H1 (cell line): ENCODE data around the gene EVPL. TPM values are rescaled to one million over a fixed set of nuclear protein-coding genes. Genes with fewer than 3 reads are reported as not detected.

Source experiments
- CTCF ChIA-PET: fragments of 300-600 bp; sonication (Branson Sonifier 250); formaldehyde crosslinking; loops from one replicate; lab custom pipeline; 2021; ENCODE audit not compliant: partially characterized antibody; lab: Charles Lee
- POLR2A ChIA-PET: fragments of 300-600 bp; sonication (Branson Sonifier 250); formaldehyde crosslinking; loops from one replicate; lab custom pipeline; 2021; ENCODE audit warnings: inconsistent platforms; ENCODE audit not compliant: partially characterized antibody; lab: Charles Lee
- DNase-seq, 2 experiments: peaks; one replicate each; pipeline versions ENCODE4 v3.0.0 to v3.0.0-alpha.2; 2010 to 2022; ENCODE audit warnings: low spot score in 2 of 2, low read depth in 1 of 2, mixed read lengths in 1 of 2
- FAIRE-seq: peaks from 2 replicates; lab custom pipeline; 2011; peaks lifted over from hg19 to GRCh38; lab: Jason Lieb, UNC
- H2AFZ ChIP-seq: 2 replicates; pipeline ENCODE4 v1.8.1; 2012; ENCODE audit warnings: low read length, inconsistent platforms
- H2AK5ac ChIP-seq: 2 replicates; pipeline ENCODE4 v1.6.1; 2013; ENCODE audit warnings: low read depth, low read length
- H2BK120ac ChIP-seq: replicated peaks from 2 replicates; pipeline ENCODE3; 2013; ENCODE audit warnings: low read depth, low read length, inconsistent platforms
- H2BK12ac ChIP-seq: 2 replicates; pipeline ENCODE4 v1.6.1; 2013; ENCODE audit warnings: low read depth, low read length
- H2BK15ac ChIP-seq: 2 replicates; pipeline ENCODE4 v1.6.1; 2013; ENCODE audit warnings: low read length
- H2BK20ac ChIP-seq: 2 replicates; pipeline ENCODE4 v1.6.1; 2013; ENCODE audit warnings: low read length
- H2BK5ac ChIP-seq: 2 replicates; pipeline ENCODE4 v1.6.1; 2013; ENCODE audit warnings: low read depth, low read length
- H3K14ac ChIP-seq: 2 replicates; pipeline ENCODE4 v1.6.1; 2013; ENCODE audit warnings: inconsistent platforms; ENCODE audit not compliant: insufficient read length
- H3K18ac ChIP-seq: 2 replicates; pipeline ENCODE4 v1.6.1; 2013; ENCODE audit warnings: low read length; ENCODE audit errors: extremely low read depth
- H3K23ac ChIP-seq: 2 replicates; pipeline ENCODE4 v1.6.1; 2013; ENCODE audit warnings: inconsistent platforms; ENCODE audit not compliant: insufficient read length
- H3K23me2 ChIP-seq: 2 replicates; pipeline ENCODE4 v1.6.1; 2013; ENCODE audit warnings: low read depth, low read length
- H3K27ac ChIP-seq: 2 replicates; pipeline ENCODE4 v1.6.1; 2011; ENCODE audit warnings: low read depth, low read length, inconsistent platforms
- H3K27me3 ChIP-seq, 4 experiments: replicated peaks in 1 of 4; 1 replicate in 1 of 4; 2 replicates in 3 of 4; pipeline versions ENCODE4 v1.6.1 to v1.8.1; 2011 to 2013; ENCODE audit warnings: low read length in 3 of 4, mild to moderate bottlenecking in 3 of 4, inconsistent platforms in 2 of 4, mixed read lengths in 2 of 4, moderate library complexity in 1 of 4; ENCODE audit not compliant: control insufficient read depth in 3 of 4, insufficient read depth in 3 of 4; ENCODE audit errors: extremely low read depth in 1 of 4
- H3K36me3 ChIP-seq, 4 experiments: 2 replicates each; pipeline versions ENCODE4 v1.6.1 to v1.8.1; 2011 to 2013; ENCODE audit warnings: mild to moderate bottlenecking in 4 of 4, low read length in 3 of 4, moderate library complexity in 2 of 4, control low read depth in 1 of 4, inconsistent platforms in 1 of 4; ENCODE audit not compliant: insufficient read depth in 4 of 4, control insufficient read depth in 2 of 4
- H3K4ac ChIP-seq: replicated peaks from 2 replicates; pipeline ENCODE3; 2013; ENCODE audit warnings: low read length, low read depth, mixed read lengths, inconsistent platforms; ENCODE audit not compliant: insufficient read length
- H3K4me1 ChIP-seq, 4 experiments: replicated peaks in 1 of 4; 1 replicate in 1 of 4; 2 replicates in 3 of 4; pipeline versions ENCODE4 v1.6.1 to v1.8.1; 2011 to 2013; ENCODE audit warnings: low read length in 3 of 4, inconsistent platforms in 2 of 4, mixed read lengths in 1 of 4; ENCODE audit not compliant: insufficient read depth in 4 of 4, control insufficient read depth in 3 of 4
- H3K4me2 ChIP-seq, 2 experiments: 2 replicates each; pipeline versions ENCODE4 v1.6.1 to v1.8.1; 2011 to 2013; ENCODE audit warnings: low read depth in 2 of 2, low read length in 2 of 2, control low read depth in 1 of 2, inconsistent platforms in 1 of 2, mild to moderate bottlenecking in 1 of 2; ENCODE audit not compliant: insufficient read depth in 1 of 2
- H3K4me3 ChIP-seq, 4 experiments: fragments of 200-600, 300-600 bp in 1 of 4; sonication (generic), shearing (Covaris generic), sonication (Bioruptor Twin) in 1 of 4; 2 replicates each; pipeline versions ENCODE4 v1.5.1 to v1.8.1; 2011 to 2016; ENCODE audit warnings: low read length in 4 of 4, low read depth in 3 of 4, control low read depth in 2 of 4, inconsistent platforms in 2 of 4, mild to moderate bottlenecking in 2 of 4, mixed read lengths in 1 of 4, moderate library complexity in 1 of 4; ENCODE audit not compliant: insufficient read depth in 2 of 4; ENCODE audit errors: extremely low read depth in 1 of 4
- H3K56ac ChIP-seq: replicated peaks from 2 replicates; pipeline ENCODE3; 2013; ENCODE audit warnings: low read depth, mild to moderate bottlenecking, mixed read lengths, low read length, inconsistent platforms; ENCODE audit not compliant: insufficient read length
- H3K79me1 ChIP-seq: 2 replicates; pipeline ENCODE4 v1.6.1; 2013; ENCODE audit warnings: low read depth, low read length, control low read depth
- H3K79me2 ChIP-seq, 2 experiments: 2 replicates each; pipeline versions ENCODE4 v1.6.1 to v1.8.1; 2012 to 2013; ENCODE audit warnings: low read length in 2 of 2, mild to moderate bottlenecking in 2 of 2, inconsistent platforms in 1 of 2; ENCODE audit not compliant: insufficient read depth in 2 of 2, control insufficient read depth in 1 of 2
- H3K9ac ChIP-seq, 4 experiments: replicated peaks in 1 of 4; 1 replicate in 1 of 4; 2 replicates in 3 of 4; pipeline versions ENCODE4 v1.6.1 to v1.8.1; 2011 to 2013; ENCODE audit warnings: low read depth in 3 of 4, low read length in 3 of 4, control low read depth in 2 of 4, mild to moderate bottlenecking in 2 of 4, moderate library complexity in 2 of 4, inconsistent platforms in 1 of 4; ENCODE audit errors: extremely low read depth in 1 of 4
- H3K9me3 ChIP-seq, 2 experiments: 2 replicates each; pipeline versions ENCODE4 v1.6.1 to v1.8.1; 2012 to 2013; ENCODE audit warnings: mild to moderate bottlenecking in 2 of 2, moderate library complexity in 2 of 2, control low read depth in 1 of 2, inconsistent platforms in 1 of 2, low read depth in 1 of 2, low read length in 1 of 2, mixed read lengths in 1 of 2; ENCODE audit not compliant: insufficient read depth in 2 of 2
- H4K20me1 ChIP-seq, 2 experiments: replicated peaks in 1 of 2; 2 replicates each; pipeline versions ENCODE3 to v1.8.1; 2011 to 2013; ENCODE audit warnings: inconsistent platforms in 2 of 2, low read length in 2 of 2, mild to moderate bottlenecking in 1 of 2; ENCODE audit not compliant: insufficient read depth in 2 of 2, control insufficient read depth in 1 of 2
- H4K5ac ChIP-seq: 2 replicates; pipeline ENCODE4 v1.6.1; 2013; ENCODE audit warnings: low read length, low read depth, mixed read lengths, inconsistent platforms; ENCODE audit not compliant: insufficient read length
- H4K8ac ChIP-seq: 2 replicates; pipeline ENCODE4 v1.8.0; 2013; ENCODE audit warnings: mild to moderate bottlenecking, moderate library complexity, low read length, inconsistent platforms; ENCODE audit not compliant: insufficient read depth; ENCODE audit errors: extremely low read depth
- H4K91ac ChIP-seq: replicated peaks from 2 replicates; pipeline ENCODE3; 2013; ENCODE audit warnings: low read length, mixed read lengths, inconsistent platforms; ENCODE audit not compliant: insufficient read length
- CREB1 ChIP-seq: IDR thresholded peaks from 2 replicates; pipeline ENCODE4 v1.6.1; 2012; ENCODE audit warnings: inconsistent platforms
- CTBP2 ChIP-seq: IDR thresholded peaks from 2 replicates; pipeline ENCODE4 v1.7.0; 2011; ENCODE audit warnings: borderline replicate concordance, mild to moderate bottlenecking, moderate library complexity, mixed read lengths, low read length; ENCODE audit not compliant: insufficient read depth, insufficient read length
- KDM4A ChIP-seq: IDR thresholded peaks from one replicate; pipeline ENCODE4 v1.7.1; 2012; ENCODE audit warnings: low read depth, mild to moderate bottlenecking, moderate library complexity, low read length, inconsistent platforms; ENCODE audit not compliant: severe bottlenecking
- WGBS, 2 experiments: shearing (Covaris generic) in 1 of 2; methylation state at CpG; one replicate each; pipeline versions ENCODE4 v1.1.6 to v1.1.7; 2013 to 2015; ENCODE audit warnings: low lambda C conversion rate in 2 of 2, mixed read lengths in 2 of 2, inconsistent platforms in 1 of 2, low coverage in 1 of 2, missing lambda C conversion rate in 1 of 2; ENCODE audit not compliant: insufficient replicate concordance in 2 of 2, insufficient coverage in 1 of 2, insufficient read length in 1 of 2; ENCODE audit errors: extremely low coverage in 1 of 2, missing lambda C conversion rate in 1 of 2; 5-methylcytosine and 5-hydroxymethylcytosine counted together
- polyA plus RNA-seq, 7 experiments: library from polyadenylated mRNA; depleted of rRNA in 3 of 7; stranded (reverse) in 5 of 7; unstranded in 2 of 7; fragments of >200 nt in 5 of 7; fragments of 200-250 nt in 2 of 7; gene quantifications; 1 replicate in 5 of 7; 2 replicates in 1 of 7; 4 replicates in 1 of 7; pipeline versions ENCODE4 v1.2.1 to v1.2.3, GENCODE V29; 2011 to 2013; ENCODE audit warnings: missing spikeins in 2 of 7, mixed read lengths in 2 of 7
- total RNA-seq: library from RNA; stranded (reverse); fragmentation: NEBNext Ultra II Directional; extraction: Animal tissue kit (Norgen Biotek cat#: 25700); gene quantifications from 2 replicates; pipeline ENCODE4 v1.2.1, GENCODE V29; 2021

EVPL gene
- total and polyA plus RNA-seq, 2 of the 8 experiments (the other 6 are each of a cell fraction or from before 2014, with no cell fraction given) = 0.20 to 0.99 TPM

DNA sequence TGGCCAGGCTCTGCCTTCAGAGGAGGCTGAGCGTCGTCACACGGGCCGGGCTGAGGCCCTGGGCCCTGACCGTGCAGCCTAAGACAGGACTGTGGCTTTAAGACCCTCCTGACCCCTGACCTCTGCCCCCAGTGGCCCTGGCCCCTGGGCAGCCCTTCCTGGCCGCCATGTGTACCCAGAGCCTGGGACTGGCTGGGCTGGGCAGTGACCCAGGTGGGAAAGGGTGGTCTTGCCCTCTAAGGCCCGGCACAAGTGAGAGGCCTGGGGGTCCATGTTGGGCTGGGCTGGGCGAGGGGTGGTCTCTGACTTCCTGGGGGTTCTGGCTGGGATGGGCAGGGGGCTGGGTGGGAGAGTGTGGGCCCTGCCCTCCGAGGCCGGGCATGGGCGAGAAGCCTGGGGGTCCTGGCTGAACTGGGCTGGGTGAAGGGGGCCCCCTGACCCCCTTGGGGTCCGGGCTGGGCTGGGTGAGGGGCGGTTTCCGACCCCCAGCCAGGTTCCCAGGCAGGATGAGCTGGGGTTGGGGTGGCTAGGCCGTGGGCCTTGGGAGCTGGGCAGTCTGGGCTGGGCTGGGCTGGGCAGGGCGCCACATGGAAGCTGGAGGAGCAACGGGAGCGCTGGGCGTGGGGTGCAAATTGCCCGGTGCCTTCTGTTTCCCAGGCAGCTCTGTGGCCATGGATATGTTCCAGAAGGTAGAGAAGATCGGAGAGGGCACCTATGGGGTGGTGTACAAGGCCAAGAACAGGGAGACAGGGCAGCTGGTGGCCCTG, 26.2 kb downstream of the EVPL start, which contains the start of gene CDK3:
TSS of gene CDK3 (plus strand) at position 101 of the 767 bp plus-strand sequence. CDS start at position 672, 571 bp downstream.
- Histone ChIP-seq H3K4me1 (no peaks in the 10 kb centered on the region; a peak in 3 of 7 replicates), H3K56ac (no peak within 1 kb of the TSS), H2BK120ac (no peak within 1 kb of the TSS), H4K91ac (peak within 1 kb of the TSS; percentile 63), H3K27ac (no peak within 1 kb of the TSS), H3K79me2 (no peaks in the 10 kb centered on the region), H3K4me3 (no peak within 1 kb of the TSS), H3K23ac (no peak within 1 kb of the TSS), H2AFZ (no peak within 1 kb of the TSS), H3K4me2 (no peak within 1 kb of the TSS), H2BK12ac (peak within 1 kb of the TSS; percentile 60; the same call in 1 of the 2 replicates), H3K4ac (peak within 1 kb of the TSS; percentile 91), H2BK5ac (peak within 1 kb of the TSS; percentile 80), H3K27me3 (no peaks in the 10 kb centered on the region), H3K9me3 (no peaks in the 10 kb centered on the region), H3K79me1 (no peaks in the 10 kb centered on the region), H2BK20ac (0 out of 2 replicates have a peak within 1 kb of the TSS, but pooled peaks have one; percentile 23), H4K5ac (peak within 1 kb of the TSS; percentile 71), H3K23me2 (no peaks in the 10 kb centered on the region), H3K36me3 (no peaks in the 10 kb centered on the region; a peak in 2 of 8 replicates), H4K8ac (peak within 1 kb of the TSS; percentile 95), H3K9ac (no peak within 1 kb of the TSS), H2AK5ac (peak within 1 kb of the TSS; percentile 18; the same call in 1 of the 2 replicates), H4K20me1 (no peaks in the 10 kb centered on the region), H2BK15ac (0 out of 2 replicates have a peak within 1 kb of the TSS, but pooled peaks have one; percentile 72), H3K14ac (no peak within 1 kb of the TSS), H3K18ac (peak within 1 kb of the TSS; percentile 25)
- no peak for TF ChIP-seq CREB1
- no peak for TF ChIP-seq CTBP2
- TF ChIP-seq KDM4A = no peak
- DNase-seq (no peak), FAIRE-seq (no peak)
- POLR2A ChIA-PET = interaction anchor here (0.7 to 1.5 kb wide), 8 partner anchors 17 to 110 kb away, joined by 3 to 6 read pairs (median 4); partner anchors contain the start of genes FBF1, MRPL38 and TRIM65
- WGBS, 2 experiments = 89% methylated on average over 16 of the region's 21 CpGs; no CpG with 5 or more reads in 1 of the 2 experiments
- CTCF ChIA-PET = interaction anchor here (0.6 to 32.0 kb wide), 29 partner anchors 11 to 406 kb away, joined by 3 to 885 read pairs (median 4); partner anchors contain the start of genes EVPL, GALR2, MRPL38 and TRIM47
